ENCODE measurements around the gene RPL32. TPM values are rescaled to one million over a fixed set of nuclear protein-coding genes. Genes with fewer than 3 reads are reported as not detected.
"Not testable (repeated sequence)": the region's sequence is repeated elsewhere in the genome, so short reads cannot be mapped to it uniquely, and the experiment has no call there.

RPL32 gene
- total RNA-seq, 4 donors from 2014 or later, result 784 to 1,554 (median 1,100) TPM

DNA sequence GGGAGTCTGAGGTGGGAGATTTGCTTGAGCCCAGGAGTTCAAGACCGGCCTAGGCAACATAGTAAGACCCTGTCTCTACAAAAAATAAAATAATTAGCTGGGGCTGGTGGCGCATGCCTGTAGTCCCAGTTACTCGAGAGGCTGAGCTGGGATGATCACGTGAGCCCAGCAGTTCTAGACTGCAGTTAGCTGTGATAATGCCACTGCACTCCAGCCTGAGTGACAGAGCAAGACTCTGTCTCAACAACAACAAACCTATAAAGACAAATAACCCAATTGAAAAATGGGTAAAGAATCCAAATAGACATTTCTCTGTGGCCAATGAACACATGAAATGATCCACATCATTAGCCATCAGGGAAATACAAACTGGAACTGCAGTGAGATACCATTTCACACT, 1.1 kb upstream of the RPL32 start:
- Histone ChIP-seq H3K9me3 (no peaks in the 10 kb centered on the region), H3K27me3 (peaks cover 0 to 5% (median 0%) of the 10 kb centered on the region in 4 donors), H3K36me3 (peaks cover 22 to 27% (median 25%) of the 10 kb centered on the region in 4 donors), H3K27ac (replicated peaks in 1 of 4) (no peak overlapping the region), H3K4me3 (no peak overlapping the region), H3K4me1 (peaks cover 30 to 39% (median 36%) of the 10 kb centered on the region in 4 donors)
- intact Hi-C loops (cut with DNase I), result loop anchor here (5.0 kb wide), 1 partner anchor 135 kb away; no protein-coding TSS in a partner anchor
- no peak for DNase-seq (ENCODE audit: extremely low spot score)
- TF ChIP-seq POLR2A (IDR thresholded peaks at IDR 0.05; ENCODE audit: low read depth), result no peak
- no peak for TF ChIP-seq POLR2AphosphoS5 (IDR thresholded peaks at IDR 0.05)
- TF ChIP-seq CTCF (IDR thresholded peaks at IDR 0.05), result no peak
- TF ChIP-seq EP300 (IDR thresholded peaks at IDR 0.05), result no peak
- WGBS, result 94% methylated on average over 4 of the region's 4 CpGs

GRCh38 chr3:12841970-12842328, 584 bp upstream of the RPL32 start:
- Histone ChIP-seq H3K27me3 (peaks cover 0 to 5% (median 0%) of the 10 kb centered on the region in 4 donors), H3K4me1 (peaks cover 32 to 45% (median 41%) of the 10 kb centered on the region in 4 donors), H3K9me3 (no peaks in the 10 kb centered on the region), H3K4me3 (peak overlapping the region; percentile 74 to 97 (median 86)), H3K36me3 (peaks cover 27 to 32% (median 29%) of the 10 kb centered on the region in 4 donors), H3K27ac (replicated peaks in 1 of 4) (peak overlapping the region; percentile 86 to 93 (median 90))
- 49% methylated on average over 7 of the region's 7 CpGs for WGBS
- intact Hi-C loops (cut with DNase I), result loop anchor here (5.0 kb wide), 1 partner anchor 135 kb away; no protein-coding TSS in a partner anchor
- TF ChIP-seq EP300 (IDR thresholded peaks at IDR 0.05), result no peak
- peak in 1 of 3 experiments; percentile 1 for TF ChIP-seq CTCF (IDR thresholded peaks at IDR 0.05)
- no peak for TF ChIP-seq POLR2AphosphoS5 (IDR thresholded peaks at IDR 0.05)
- DNase-seq (ENCODE audit: extremely low spot score), result no peak

DNA sequence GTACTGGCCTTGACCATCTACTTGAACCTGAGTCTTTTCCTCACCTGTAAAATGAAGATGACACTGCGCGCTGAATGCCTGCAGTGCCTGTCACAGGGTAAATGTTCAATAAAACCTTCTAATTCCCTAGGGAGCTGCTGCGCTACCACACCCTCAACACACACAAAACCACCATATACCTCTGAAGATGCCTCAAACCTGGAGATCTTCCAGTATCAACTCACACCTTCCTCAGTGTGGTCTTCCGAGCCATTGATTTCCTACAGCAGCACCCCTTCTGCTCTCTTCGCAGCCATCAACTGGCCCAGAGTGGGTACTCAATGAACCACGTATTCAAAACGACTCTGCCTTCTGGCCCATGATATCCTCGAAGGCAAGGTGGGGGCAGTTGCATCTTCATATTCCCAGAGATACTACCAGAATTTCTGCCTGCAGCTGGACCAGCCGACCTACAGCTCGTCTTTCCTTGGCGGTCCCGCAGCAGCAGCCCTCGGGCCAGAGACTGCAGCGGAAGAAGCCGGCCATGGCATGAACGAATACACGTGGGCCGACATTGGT, 695 bp downstream of the RPL32 start:
- H3K36me3 ChIP-seq, result peaks cover 39 to 45% (median 42%) of the 10 kb centered on the region in 4 donors
- WGBS, result 10% methylated on average over 14 of the region's 18 CpGs
- peaks cover 32 to 50% (median 43%) of the 10 kb centered on the region in 4 donors for H3K4me1 ChIP-seq
- DNase-seq (ENCODE audit: extremely low spot score), result no peak
- peak overlapping the region; percentile 86 to 93 (median 90) for H3K27ac ChIP-seq (replicated peaks in 1 of 4)
- H3K27me3 ChIP-seq, result peaks cover 0 to 5% (median 0%) of the 10 kb centered on the region in 4 donors
- H3K9me3 ChIP-seq, result no peaks in the 10 kb centered on the region
- intact Hi-C loops (cut with DNase I), result loop anchor here (5.0 kb wide), 1 partner anchor 133 kb away; no protein-coding TSS in a partner anchor
- peak overlapping the region; percentile 74 to 97 (median 86) for H3K4me3 ChIP-seq
- TF ChIP-seq POLR2A (IDR thresholded peaks at IDR 0.05; ENCODE audit: low read depth) (no peak), POLR2AphosphoS5 (IDR thresholded peaks at IDR 0.05) (no peak), EP300 (IDR thresholded peaks at IDR 0.05) (no peak), CTCF (IDR thresholded peaks at IDR 0.05) (no peak)

DNA sequence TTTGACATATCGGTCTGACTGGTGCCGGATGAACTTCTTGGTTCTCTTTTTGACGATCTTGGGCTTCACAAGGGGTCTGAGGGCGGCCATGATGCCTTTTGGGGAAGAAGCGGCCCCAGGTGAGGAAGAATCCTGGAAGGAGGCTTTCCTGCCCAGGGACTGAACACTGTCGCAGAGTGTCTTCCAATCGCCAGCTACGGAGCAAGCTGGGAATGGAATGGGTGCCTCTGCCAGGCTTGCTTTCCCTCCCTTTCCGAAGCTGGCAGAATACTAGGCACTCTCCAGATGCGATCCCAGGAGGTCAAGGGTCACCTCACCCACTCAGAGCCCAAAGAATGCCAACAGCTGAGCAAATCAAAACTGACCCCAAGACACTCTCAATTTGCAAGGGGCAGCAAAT, 1.2 kb downstream of the RPL32 start:
- peak overlapping the region in 3 of 4 donors; percentile 86 to 93 (median 90) for H3K27ac ChIP-seq (replicated peaks in 1 of 4)
- 58% methylated on average over 10 of the region's 10 CpGs for WGBS
- not testable (repeated sequence) for DNase-seq (ENCODE audit: extremely low spot score); H3K9me3 ChIP-seq; H3K27me3 ChIP-seq
- peaks cover 44 to 50% (median 47%) of the 10 kb centered on the region in 4 donors for H3K36me3 ChIP-seq
- intact Hi-C loops (cut with DNase I), result loop anchor here (5.0 kb wide), 1 partner anchor 133 kb away; no protein-coding TSS in a partner anchor
- peak overlapping the region; percentile 74 to 97 (median 86) for H3K4me3 ChIP-seq
- H3K4me1 ChIP-seq, result peaks cover 32 to 50% (median 43%) of the 10 kb centered on the region in 4 donors

DNA sequence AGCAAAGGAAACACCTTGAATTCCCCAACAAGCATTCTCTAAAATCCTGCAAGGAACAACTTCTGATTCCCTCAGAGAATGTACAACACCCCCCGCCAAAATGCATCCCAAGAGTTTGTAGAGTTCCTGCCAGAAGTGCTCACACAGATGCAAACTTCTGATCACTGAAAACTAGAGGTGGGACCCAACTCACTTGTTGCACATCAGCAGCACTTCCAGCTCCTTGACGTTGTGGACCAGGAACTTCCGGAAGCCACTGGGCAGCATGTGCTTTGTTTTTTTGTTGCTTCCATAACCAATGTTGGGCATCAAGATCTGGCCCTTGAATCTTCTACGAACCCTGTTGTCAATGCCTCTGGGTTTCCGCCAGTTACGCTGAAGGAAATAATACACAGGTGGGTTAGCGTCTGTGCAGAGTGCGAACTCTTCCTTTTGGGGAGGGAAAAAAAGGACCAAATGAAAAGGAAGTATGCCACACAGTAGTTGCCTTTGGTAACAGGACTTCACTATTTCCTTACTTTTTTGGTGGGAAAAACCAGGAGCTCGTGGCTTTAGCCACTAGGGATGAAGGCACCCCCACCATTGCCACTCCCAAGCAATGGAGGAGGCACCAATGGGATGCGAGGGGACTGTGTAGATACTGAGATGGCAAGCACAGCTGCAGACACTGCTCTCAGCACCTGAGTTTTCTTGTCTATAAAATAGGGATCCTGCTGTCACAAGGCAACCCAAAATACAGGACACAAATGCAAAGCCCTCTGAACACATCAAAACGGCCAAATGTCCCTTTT, 2.0 kb downstream of the RPL32 start:
- peak overlapping the region in 3 of 4 donors; percentile 74 to 97 (median 87) for H3K4me3 ChIP-seq
- WGBS, result 77% methylated on average over 11 of the region's 11 CpGs
- TF ChIP-seq POLR2AphosphoS5 (IDR thresholded peaks at IDR 0.05) (no peak), EP300 (IDR thresholded peaks at IDR 0.05) (no peak), CTCF (IDR thresholded peaks at IDR 0.05) (no peak), POLR2A (IDR thresholded peaks at IDR 0.05; ENCODE audit: low read depth) (no peak)
- no peak for DNase-seq (ENCODE audit: extremely low spot score)
- H3K36me3 ChIP-seq, result peaks cover 52 to 58% (median 55%) of the 10 kb centered on the region in 4 donors
- H3K27me3 ChIP-seq, result peaks cover 0 to 5% (median 0%) of the 10 kb centered on the region in 4 donors
- intact Hi-C loops (cut with DNase I), result loop anchor here (5.0 kb wide), 1 partner anchor 42 kb away; the partner anchor contains the start of gene CAND2
- peak overlapping the region in 2 of 4 donors; percentile 90 to 93 for H3K27ac ChIP-seq (replicated peaks in 1 of 4)
- H3K4me1 ChIP-seq, result peaks cover 32 to 50% (median 43%) of the 10 kb centered on the region in 4 donors
- no peaks in the 10 kb centered on the region for H3K9me3 ChIP-seq

All from esophagus muscularis mucosa (tissue), 4 donors.